ENCODE data around the gene KAZN. TPM values are rescaled to one million over a fixed set of nuclear protein-coding genes. Genes with fewer than 3 reads are reported as not detected.

The KAZN gene
- polyA plus RNA-seq, 2 of the 4 experiments (the other 2 are of a cell fraction) = 1.3 to 1.9 TPM

GRCh38 chr1:14912839-14913481 is 314.5 kb downstream of the KAZN start:
- Histone ChIP-seq H3K9me3 (no peaks in the 10 kb centered on the region), H3K4me1 (no peaks in the 10 kb centered on the region), H3K27ac (no peak overlapping the region), H3K4me3 (no peak overlapping the region), H3K4me2 (no peak overlapping the region)
- TF ChIP-seq RARB (CRISPR knock-in tag; IDR thresholded peaks at IDR 0.05) = no peak
- TF ChIP-seq, protein P1, sequence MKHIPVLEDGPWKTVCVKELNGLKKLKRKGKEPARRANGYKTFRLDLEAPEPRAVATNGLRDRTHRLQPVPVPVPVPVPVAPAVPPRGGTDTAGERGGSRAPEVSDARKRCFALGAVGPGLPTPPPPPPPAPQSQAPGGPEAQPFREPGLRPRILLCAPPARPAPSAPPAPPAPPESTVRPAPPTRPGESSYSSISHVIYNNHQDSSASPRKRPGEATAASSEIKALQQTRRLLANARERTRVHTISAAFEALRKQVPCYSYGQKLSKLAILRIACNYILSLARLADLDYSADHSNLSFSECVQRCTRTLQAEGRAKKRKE (CRISPR knock-in tag; IDR thresholded peaks at IDR 0.05; ENCODE audit: low read depth) = no peak
- TF ChIP-seq POLR2AphosphoS2 (conservative IDR thresholded peaks at IDR 0.05; ENCODE audit: low read length) = no peak
- TF ChIP-seq HOXB13 (CRISPR knock-in tag; IDR thresholded peaks at IDR 0.05; ENCODE audit: low read depth) = no peak
- no peak for TF ChIP-seq TFCP2L1 (CRISPR knock-in tag; IDR thresholded peaks at IDR 0.05)
- no peak for TF ChIP-seq JUN (IDR thresholded peaks at IDR 0.05)
- TF ChIP-seq ZNF302 (CRISPR knock-in tag; IDR thresholded peaks at IDR 0.05) = no peak
- TF ChIP-seq HMGXB4 (CRISPR knock-in tag; IDR thresholded peaks at IDR 0.05; ENCODE audit: borderline replicate concordance) = no peak
- no peak for TF ChIP-seq GATA3 (IDR thresholded peaks at IDR 0.05; ENCODE audit: borderline replicate concordance)
- TF ChIP-seq HOXA7 (CRISPR knock-in tag; IDR thresholded peaks at IDR 0.05) = no peak
- no peak for TF ChIP-seq MYC (IDR thresholded peaks at IDR 0.05; ENCODE audit: borderline replicate concordance, low read length)
- no peak for TF ChIP-seq BCL3 (IDR thresholded peaks at IDR 0.05)
- TF ChIP-seq CTCF (IDR thresholded peaks at IDR 0.05) = no peak
- no peak for TF ChIP-seq ZC3H11A (IDR thresholded peaks at IDR 0.05)
- no peak for TF ChIP-seq RCOR1 (IDR thresholded peaks at IDR 0.05; ENCODE audit: low read depth, low read length)
- TF ChIP-seq RNF2 (IDR thresholded peaks at IDR 0.05; ENCODE audit: borderline replicate concordance, low read depth) = no peak
- no peak for TF ChIP-seq HOXB5 (CRISPR knock-in tag; IDR thresholded peaks at IDR 0.05)
- no peak for TF ChIP-seq SMC3 (IDR thresholded peaks at IDR 0.05)
- TF ChIP-seq, protein P2, sequence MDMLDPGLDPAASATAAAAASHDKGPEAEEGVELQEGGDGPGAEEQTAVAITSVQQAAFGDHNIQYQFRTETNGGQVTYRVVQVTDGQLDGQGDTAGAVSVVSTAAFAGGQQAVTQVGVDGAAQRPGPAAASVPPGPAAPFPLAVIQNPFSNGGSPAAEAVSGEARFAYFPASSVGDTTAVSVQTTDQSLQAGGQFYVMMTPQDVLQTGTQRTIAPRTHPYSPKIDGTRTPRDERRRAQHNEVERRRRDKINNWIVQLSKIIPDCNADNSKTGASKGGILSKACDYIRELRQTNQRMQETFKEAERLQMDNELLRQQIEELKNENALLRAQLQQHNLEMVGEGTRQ (IDR thresholded peaks at IDR 0.05) = no peak
- no peak for FAIRE-seq
- ChIA-PET CTCF (no interaction called here), POLR2A (no interaction called here)
- WGBS (ENCODE audit: missing lambda C conversion rate) = 76% methylated on average over 12 of the region's 12 CpGs
- no peak for ATAC-seq
- DNase-seq (ENCODE audit: low read depth in 1 of 2, low spot score in 1 of 2) = no peak

- ChIA-PET POLR2A (no interaction called here), CTCF (no interaction called here)
- H3K4me3 ChIP-seq = no peak overlapping the region
- WGBS (ENCODE audit: missing lambda C conversion rate) = 83% methylated on average over 5 of the region's 14 CpGs
- no peaks in the 10 kb centered on the region for H3K4me1 ChIP-seq
- FAIRE-seq (no peak), DNase-seq (ENCODE audit: low read depth in 1 of 2, low spot score in 1 of 2) (no peak), ATAC-seq (no peak)
- no peaks in the 10 kb centered on the region for H3K9me3 ChIP-seq
- no peak overlapping the region for H3K4me2 ChIP-seq
- no peak overlapping the region for H3K27ac ChIP-seq
- no peak for TF ChIP-seq E2F6 (IDR thresholded peaks at IDR 0.05; ENCODE audit: borderline replicate concordance, low read depth)
- no peak for TF ChIP-seq MAX (IDR thresholded peaks at IDR 0.05)
- no peak for TF ChIP-seq FOSL2 (IDR thresholded peaks at IDR 0.05)
- TF ChIP-seq FOSL2 (CRISPR knock-in tag; IDR thresholded peaks at IDR 0.05) = no peak
- no peak for TF ChIP-seq ZNF302 (CRISPR knock-in tag; IDR thresholded peaks at IDR 0.05)
- no peak for TF ChIP-seq BHLHE40 (IDR thresholded peaks at IDR 0.05; ENCODE audit: low read depth, low read length)
- TF ChIP-seq CHD4 (IDR thresholded peaks at IDR 0.05; ENCODE audit: borderline replicate concordance) = no peak
- TF ChIP-seq HDAC2 (IDR thresholded peaks at IDR 0.05) = no peak
- no peak for TF ChIP-seq NPAS2 (CRISPR knock-in tag; IDR thresholded peaks at IDR 0.05; ENCODE audit: borderline replicate concordance)
- TF ChIP-seq EHMT2 (IDR thresholded peaks at IDR 0.05; ENCODE audit: low read depth) = no peak
- no peak for TF ChIP-seq MAZ (IDR thresholded peaks at IDR 0.05; ENCODE audit: borderline replicate concordance, low read depth, low read length)
- TF ChIP-seq ZSCAN20 (CRISPR knock-in tag; IDR thresholded peaks at IDR 0.05) = no peak
- TF ChIP-seq, protein P3, sequence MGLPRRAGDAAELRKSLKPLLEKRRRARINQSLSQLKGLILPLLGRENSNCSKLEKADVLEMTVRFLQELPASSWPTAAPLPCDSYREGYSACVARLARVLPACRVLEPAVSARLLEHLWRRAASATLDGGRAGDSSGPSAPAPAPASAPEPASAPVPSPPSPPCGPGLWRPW (IDR thresholded peaks at IDR 0.05) = no peak
These were observed 315.1 kb downstream of the KAZN start for GRCh38 chr1:14913482-14914177.

All from A549 (cell line).